K562 (cell line): ENCODE measurements around the gene DHRS3. TPM values are rescaled to one million over a fixed set of nuclear protein-coding genes. Genes with fewer than 3 reads are reported as not detected.
A peak's percentile ranks its signal among the peaks of the same experiment; 100 is the strongest.
"Not testable (repeated sequence)": the region's sequence is repeated elsewhere in the genome, so short reads cannot be mapped to it uniquely, and the experiment has no call there.

Experiments used
- ATAC-seq: fragments of 200-7000 bp; cut with Tn5 transposase; 3 replicates; pipeline ENCODE4 v1.9.1; 2020; ENCODE audit warnings: moderate library complexity
- BruUV-seq: library from RNA; stranded (reverse); fragments of 400-500 nt; replicated peaks from 2 replicates; lab custom pipeline; 2021; lab: Mats Ljungman, UMichigan
- CTCF ChIA-PET: fragments of 300-600 bp; formaldehyde crosslinking; extraction: SDS; loops from one replicate; lab custom pipeline; 2021; ENCODE audit warnings: low intra/inter-chr PET ratio; lab: Yijun Ruan, JAX
- POLR2A ChIA-PET: fragments of 300-600, 350-650 bp; sonication (Branson Sonifier 250); formaldehyde crosslinking; extraction: SDS; loops from one replicate; lab custom pipeline; 2021; ENCODE audit warnings: antibody characterized with exemption, inconsistent platforms; lab: Yijun Ruan, JAX
- DNase-seq, 4 experiments: peaks; one replicate each; pipeline versions ENCODE4 v3.0.0 to v3.0.0-alpha.2; 2011 to 2018; ENCODE audit warnings: low spot score in 3 of 4, mixed read lengths in 3 of 4; ENCODE audit errors: extremely low read depth in 1 of 4
- FAIRE-seq: peaks from 2 replicates; lab custom pipeline; 2011; peaks lifted over from hg19 to GRCh38; lab: Jason Lieb, UNC
- H2AFZ ChIP-seq: 2 replicates; pipeline ENCODE4 v1.6.0; 2011; ENCODE audit warnings: low read depth, low read length, control low read depth, inconsistent platforms
- H3K27ac ChIP-seq: fragments of 200-600 bp; 3 replicates; pipeline ENCODE4 v1.8.0; 2011; ENCODE audit warnings: low read depth, mild to moderate bottlenecking, control low read depth, inconsistent platforms, low read length, moderate library complexity, mixed read lengths; ENCODE audit errors: extremely low read depth
- H3K27me3 ChIP-seq, 2 experiments: fragments of 300-600 bp in 1 of 2; 2 replicates in 1 of 2; 3 replicates in 1 of 2; pipeline versions ENCODE4 v1.6.0 to v1.8.0; 2011; ENCODE audit warnings: inconsistent platforms in 2 of 2, low read length in 2 of 2, mild to moderate bottlenecking in 1 of 2, mixed read lengths in 1 of 2, moderate library complexity in 1 of 2; ENCODE audit not compliant: control insufficient read depth in 2 of 2, insufficient read depth in 2 of 2
- H3K36me3 ChIP-seq: fragments of 300-600 bp; 3 replicates; pipeline ENCODE4 v1.8.0; 2011; ENCODE audit warnings: mild to moderate bottlenecking, low read length, inconsistent platforms; ENCODE audit not compliant: control insufficient read depth, insufficient read depth
- H3K4me1 ChIP-seq, 2 experiments: fragments of 200-600 bp in 1 of 2; replicated peaks in 1 of 2; 2 replicates in 1 of 2; 3 replicates in 1 of 2; pipeline versions ENCODE4 v1.5.1 to v1.8.0; 2011; ENCODE audit warnings: inconsistent platforms in 2 of 2, low read length in 2 of 2, mild to moderate bottlenecking in 1 of 2, mixed read lengths in 1 of 2, moderate library complexity in 1 of 2; ENCODE audit not compliant: control insufficient read depth in 2 of 2, insufficient read depth in 2 of 2
- H3K4me2 ChIP-seq: 2 replicates; pipeline ENCODE4 v1.6.1; 2011; ENCODE audit warnings: low read length, control low read depth, inconsistent platforms, mixed read lengths; ENCODE audit not compliant: insufficient read depth
- H3K4me3 ChIP-seq: fragments of 200-600 bp; sonication (generic), shearing (Covaris generic); 2 replicates; pipeline ENCODE4 v1.5.1; 2016; ENCODE audit warnings: control low read depth, inconsistent platforms
- H3K79me2 ChIP-seq: fragments of 200-600 bp; 3 replicates; pipeline ENCODE4 v1.8.0; 2011; ENCODE audit warnings: low read length, inconsistent platforms; ENCODE audit not compliant: control insufficient read depth, insufficient read depth
- H3K9ac ChIP-seq, 2 experiments: 2 replicates each; pipeline versions ENCODE4 v1.6.0 to v1.6.1; 2011; ENCODE audit warnings: low read depth in 2 of 2, low read length in 2 of 2, control low read depth in 1 of 2, inconsistent platforms in 1 of 2, mild to moderate bottlenecking in 1 of 2, mixed read lengths in 1 of 2; ENCODE audit not compliant: insufficient read depth in 1 of 2
- H3K9me1 ChIP-seq: one replicate; pipeline ENCODE4 v1.6.0; 2011; ENCODE audit warnings: inconsistent platforms, mild to moderate bottlenecking, low read length, moderate library complexity; ENCODE audit not compliant: control insufficient read depth, insufficient read depth
- H3K9me3 ChIP-seq: replicated peaks from 2 replicates; pipeline ENCODE4 v1.5.1; 2011; ENCODE audit warnings: low read depth, low read length, inconsistent platforms; ENCODE audit not compliant: control insufficient read depth, insufficient read depth
- H4K20me1 ChIP-seq: replicated peaks from 2 replicates; pipeline ENCODE4 v1.6.1; 2011; ENCODE audit warnings: low read length, inconsistent platforms, mixed read lengths; ENCODE audit not compliant: control insufficient read depth, insufficient read depth
- ARID2 ChIP-seq: fragments of 450-650 bp; IDR thresholded peaks from 2 replicates; pipeline ENCODE4 v1.6.1; 2017; ENCODE audit warnings: antibody characterized with exemption, mild to moderate bottlenecking
- BCLAF1 ChIP-seq, 2 experiments: fragments of 450-650 bp in 1 of 2; IDR thresholded peaks; 2 replicates each; pipeline ENCODE4 v1.6.1; 2011 to 2017; ENCODE audit warnings: low read depth in 2 of 2, antibody characterized with exemption in 1 of 2, borderline replicate concordance in 1 of 2, low read length in 1 of 2, mild to moderate bottlenecking in 1 of 2, mixed read lengths in 1 of 2; ENCODE audit not compliant: control insufficient read depth in 1 of 2
- BCOR ChIP-seq: fragments of 450-650 bp; IDR thresholded peaks from 2 replicates; pipeline ENCODE4 v1.6.1; 2016
- CBFA2T3 ChIP-seq: fragments of 450-650 bp; IDR thresholded peaks from 2 replicates; pipeline ENCODE4 v1.6.1; 2017
- CSDE1 ChIP-seq, 2 experiments: fragments of 450-650 bp; IDR thresholded peaks; 2 replicates each; pipeline ENCODE4 v1.6.1; 2016; ENCODE audit warnings: mild to moderate bottlenecking in 1 of 2
- LEF1 ChIP-seq: fragments of 450-650 bp; IDR thresholded peaks from 2 replicates; pipeline ENCODE4 v1.6.1; 2016; ENCODE audit warnings: mild to moderate bottlenecking
- NCOA4 ChIP-seq: fragments of 450-650 bp; IDR thresholded peaks from 2 replicates; pipeline ENCODE4 v1.6.1; 2018; ENCODE audit warnings: mild to moderate bottlenecking; ENCODE audit not compliant: partially characterized antibody
- NFIC ChIP-seq: fragments of 450-650 bp; IDR thresholded peaks from 2 replicates; pipeline ENCODE4 v1.6.1; 2017; ENCODE audit warnings: mild to moderate bottlenecking, inconsistent platforms
- PHB2 ChIP-seq: fragments of 450-650 bp; IDR thresholded peaks from 2 replicates; pipeline ENCODE4 v1.6.1; 2017; ENCODE audit warnings: low read depth
- SMARCA5 ChIP-seq: fragments of 450-650 bp; IDR thresholded peaks from 2 replicates; pipeline ENCODE4 v1.6.1; 2016
- YBX1 ChIP-seq: fragments of 450-650 bp; IDR thresholded peaks from 2 replicates; pipeline ENCODE4 v1.7.1; 2016; ENCODE audit warnings: mild to moderate bottlenecking
- ZBTB26 ChIP-seq: fragments of 450-650 bp; formaldehyde crosslinking; IDR thresholded peaks from 2 replicates; pipeline ENCODE4 v1.4.0; 2022; ENCODE audit warnings: missing genetic modification characterization
- ZEB2 ChIP-seq: fragments of 450-650 bp; IDR thresholded peaks from 2 replicates; pipeline ENCODE4 v1.6.1; 2016
- ZNF280A ChIP-seq: fragments of 450-650 bp; IDR thresholded peaks from 2 replicates; pipeline ENCODE4 v1.6.1; 2018; ENCODE audit warnings: mild to moderate bottlenecking, low read depth; ENCODE audit not compliant: partially characterized antibody
- ZNF512 ChIP-seq: IDR thresholded peaks from 2 replicates; pipeline ENCODE4 v1.6.1; 2016; ENCODE audit warnings: missing genetic modification characterization, missing compliant biosample characterization
- WGBS: fragments of 100-300 bp; shearing (Covaris generic); methylation state at CpG from one replicate; pipeline ENCODE4 v1.1.6; 2016; ENCODE audit warnings: low coverage, mixed read lengths; ENCODE audit not compliant: insufficient coverage; ENCODE audit errors: missing lambda C conversion rate; 5-methylcytosine and 5-hydroxymethylcytosine counted together
- in situ Hi-C: fragments of 300-500 bp; cut with MboI; formaldehyde crosslinking; loops from 4 replicates; pipeline ENCODE4 v1.15.0; 2018; ENCODE audit warnings: inconsistent platforms, mixed read lengths
- intact Hi-C: fragments of 100-400 bp; cut with micrococcal nuclease; formaldehyde crosslinking; loops from 2 replicates; pipeline ENCODE4 v1.14.2; 2022
- polyA plus RNA-seq, 8 experiments: library from polyadenylated mRNA; depleted of rRNA in 4 of 8; stranded (reverse) in 5 of 8; unstranded in 3 of 8; fragments of >200 nt; fragmentation: Nextera tagmentation in 2 of 8; fragmentation: Illumina TruSeq in 1 of 8; extraction: Ambion mirVana in 2 of 8; extraction: Trizol in 1 of 8; gene quantifications; 2 replicates each; pipeline versions ENCODE4 v1.2.1 to v1.2.3, GENCODE V29; 2011 to 2014; ENCODE audit warnings: inconsistent platforms in 1 of 8, missing spikeins in 1 of 8
- total RNA-seq, 7 experiments: library from RNA; depleted of rRNA in 6 of 7; stranded (reverse); fragments of >200 nt in 6 of 7; fragmentation: Illumina TruSeq in 2 of 7; extraction: Trizol in 2 of 7; gene quantifications; 2 replicates each; pipeline versions ENCODE4 v1.2.1 to v1.2.3, GENCODE V29; 2011 to 2021; ENCODE audit warnings: low replicate concordance in 1 of 7

The DHRS3 gene
- total and polyA plus RNA-seq, 9 of the 15 experiments (the other 6 are each of a cell fraction or from before 2014, with no cell fraction given) = 21.0 to 116 (median 58.7) TPM

GRCh38 chr1:12657885-12658512, 40.0 kb upstream of the DHRS3 start:
- BruUV-seq, H3K27me3 ChIP-seq, FAIRE-seq, ATAC-seq, DNase-seq, H3K9me3 ChIP-seq, H4K20me1 ChIP-seq, H3K9me1 ChIP-seq: not testable (repeated sequence)
- in situ Hi-C loops (loop anchor here (10.0 kb wide), 1 partner anchor 533 kb away; no protein-coding TSS in a partner anchor), intact Hi-C loops (loop anchor here (1.0 to 5.0 kb wide), 3 partner anchors 39 to 531 kb away; no protein-coding TSS in a partner anchor)
- H3K4me1 ChIP-seq = peaks cover 10 to 23% of the 10 kb centered on the region in 2 experiments
- 81% methylated on average over 9 of the region's 9 CpGs for WGBS
- H3K36me3 ChIP-seq = peaks cover 22% of the 10 kb centered on the region
- ChIA-PET POLR2A (interaction anchor here (0.6 to 1.9 kb wide), 8 partner anchors 8 to 786 kb away, joined by 3 to 5 read pairs (median 3); no protein-coding TSS in a partner anchor), CTCF (interaction anchor here (0.8 to 6.0 kb wide), 6 partner anchors 56 to 386 kb away, joined by 3 to 38 read pairs (median 6); no protein-coding TSS in a partner anchor)
- peak overlapping the region; percentile 78 for H2AFZ ChIP-seq
- H3K79me2 ChIP-seq = peaks cover 48% of the 10 kb centered on the region
- peak overlapping the region in 1 of 2 experiments; percentile 68; a peak in 1 of 4 replicates for H3K9ac ChIP-seq
- peak overlapping the region; percentile 49 for H3K27ac ChIP-seq
- H3K4me2 ChIP-seq = peak overlapping the region; percentile 85
- peak overlapping the region; percentile 39; the same call in 1 of the 2 replicates for H3K4me3 ChIP-seq
- TF ChIP-seq LEF1 = peak; percentile 15; the same call in 1 of the 2 replicates
- peak; percentile 66 for TF ChIP-seq ARID2
- TF ChIP-seq BCLAF1 (IDR thresholded peaks at IDR 0.05; ENCODE audit: borderline replicate concordance in 1 of 2, control insufficient read depth in 1 of 2, low read depth in 2 of 2, low read length in 1 of 2) = peak in 1 of 2 experiments; percentile 81; a peak in 1 of 4 replicates
- TF ChIP-seq NCOA4 = peak; percentile 91
- TF ChIP-seq BCOR = peak; percentile 58; the same call in 1 of the 2 replicates
- TF ChIP-seq CBFA2T3 = peak; percentile 41; the same call in 1 of the 2 replicates
- TF ChIP-seq ZEB2 = peak; percentile 25; the same call in 1 of the 2 replicates
- TF ChIP-seq YBX1 = peak; percentile 96; the same call in 1 of the 2 replicates
- TF ChIP-seq ZNF280A = peak; percentile 67
- peak; percentile 87 for TF ChIP-seq ZBTB26
- peak; percentile 100 for TF ChIP-seq ZNF512
- TF ChIP-seq PHB2 = peak; percentile 84
- peak; percentile 86 for TF ChIP-seq SMARCA5
- TF ChIP-seq NFIC = peak; percentile 33
- peak in 1 of 2 experiments; percentile 92; a peak in 3 of 4 replicates for TF ChIP-seq CSDE1 (IDR thresholded peaks at IDR 0.05)
